ENCODE results near the gene MYL7.
"Not testable (repeated sequence)": the region's sequence is repeated elsewhere in the genome, so short reads cannot be mapped to it uniquely, and the experiment has no call there.

The MYL7 gene

GRCh38 chr7:44128721-44129582 lies 12.2 kb downstream of the MYL7 start:
- DNase-seq, result no peak

GRCh38 chr7:44127161-44127560 lies 14.0 kb downstream of the MYL7 start:
- no peak for DNase-seq

GRCh38 chr7:44126574-44126973 lies 14.6 kb downstream of the MYL7 start:
- DNase-seq, result not testable (repeated sequence)

GRCh38 chr7:44124822-44125202 lies 16.3 kb downstream of the MYL7 start:
- no peak for DNase-seq

GRCh38 chr7:44123190-44124003 lies 17.7 kb downstream of the MYL7 start, which contains the start of gene POLD2:
TSS of gene POLD2 (minus strand) at chr7:44123548. CDS start at chr7:44122053, 1,495 bp downstream.
- DNase-seq, result peak; percentile 93

GRCh38 chr7:44122529-44122928 lies 18.6 kb downstream of the MYL7 start:
- DNase-seq, result no peak

GRCh38 chr7:44121761-44122420 lies 19.2 kb downstream of the MYL7 start:
- no peak for DNase-seq

- DNase-seq, result no peak
These were observed 20.7 kb downstream of the MYL7 start for GRCh38 chr7:44120395-44120794.

GRCh38 chr7:44119829-44120380 lies 21.2 kb downstream of the MYL7 start:
- DNase-seq, result no peak

GRCh38 chr7:44117801-44118429 lies 23.2 kb downstream of the MYL7 start:
- DNase-seq, result no peak

GRCh38 chr7:44116789-44117666 lies 24.1 kb downstream of the MYL7 start:
- DNase-seq, result no peak

GRCh38 chr7:44116087-44116788 lies 24.9 kb downstream of the MYL7 start:
- DNase-seq, result no peak

GRCh38 chr7:44114586-44115310 lies 26.4 kb downstream of the MYL7 start:
- DNase-seq, result no peak

- no peak for DNase-seq
These were observed 27.3 kb downstream of the MYL7 start for GRCh38 chr7:44113764-44114354.

GRCh38 chr7:44112997-44113763 lies 28.0 kb downstream of the MYL7 start:
- DNase-seq, result no peak

GRCh38 chr7:44112231-44112996 lies 28.7 kb downstream of the MYL7 start:
- DNase-seq, result no peak

- DNase-seq, result no peak
These were observed 29.4 kb downstream of the MYL7 start for GRCh38 chr7:44111761-44112160.
